Measurements from ENCODE around the gene MICAL3.

DNA sequence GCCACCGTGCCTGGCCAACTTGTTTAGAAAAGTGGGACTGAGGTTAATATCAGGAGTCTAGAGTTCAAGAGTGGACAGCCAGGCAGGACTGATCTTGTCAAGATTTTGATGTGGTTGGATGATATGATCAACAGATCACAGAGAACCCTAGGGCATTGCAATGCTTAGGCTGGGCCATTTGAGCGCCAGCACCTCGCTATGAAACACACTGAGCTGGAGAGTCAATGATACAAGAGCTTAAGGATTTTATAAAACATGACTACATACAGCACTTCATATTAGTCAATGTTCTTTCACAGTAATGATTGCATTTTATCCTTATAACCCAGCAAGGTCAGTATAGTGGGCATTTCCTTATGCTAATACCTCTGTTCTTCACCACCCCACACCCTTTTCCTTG is 38.1 kb upstream of the MICAL3 start:
- no peak for TF ChIP-seq POLR2AphosphoS5 (IDR thresholded peaks at IDR 0.05)
- TF ChIP-seq, protein P1, sequence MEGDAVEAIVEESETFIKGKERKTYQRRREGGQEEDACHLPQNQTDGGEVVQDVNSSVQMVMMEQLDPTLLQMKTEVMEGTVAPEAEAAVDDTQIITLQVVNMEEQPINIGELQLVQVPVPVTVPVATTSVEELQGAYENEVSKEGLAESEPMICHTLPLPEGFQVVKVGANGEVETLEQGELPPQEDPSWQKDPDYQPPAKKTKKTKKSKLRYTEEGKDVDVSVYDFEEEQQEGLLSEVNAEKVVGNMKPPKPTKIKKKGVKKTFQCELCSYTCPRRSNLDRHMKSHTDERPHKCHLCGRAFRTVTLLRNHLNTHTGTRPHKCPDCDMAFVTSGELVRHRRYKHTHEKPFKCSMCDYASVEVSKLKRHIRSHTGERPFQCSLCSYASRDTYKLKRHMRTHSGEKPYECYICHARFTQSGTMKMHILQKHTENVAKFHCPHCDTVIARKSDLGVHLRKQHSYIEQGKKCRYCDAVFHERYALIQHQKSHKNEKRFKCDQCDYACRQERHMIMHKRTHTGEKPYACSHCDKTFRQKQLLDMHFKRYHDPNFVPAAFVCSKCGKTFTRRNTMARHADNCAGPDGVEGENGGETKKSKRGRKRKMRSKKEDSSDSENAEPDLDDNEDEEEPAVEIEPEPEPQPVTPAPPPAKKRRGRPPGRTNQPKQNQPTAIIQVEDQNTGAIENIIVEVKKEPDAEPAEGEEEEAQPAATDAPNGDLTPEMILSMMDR (IDR thresholded peaks at IDR 0.05): no peak

All from suprapubic skin (tissue), 3 donors.